Pons (tissue), 1 donor: ENCODE data around the gene TRIM8.

Experiments
- DNase-seq: peaks from one replicate; pipeline ENCODE4 v3.0.0-alpha.2; 2016; ENCODE audit warnings: low spot score

The TRIM8 gene

GRCh38 chr10:102616066-102616770 lies 28.1 kb upstream of the TRIM8 start:
- no peak for DNase-seq

- no peak for DNase-seq
These were observed 27.2 kb upstream of the TRIM8 start for GRCh38 chr10:102617041-102617440.

- no peak for DNase-seq
These were observed 26.5 kb upstream of the TRIM8 start for GRCh38 chr10:102617816-102618215.

GRCh38 chr10:102619281-102619981 lies 24.8 kb upstream of the TRIM8 start:
- DNase-seq, result no peak

- no peak for DNase-seq
These were observed 24.1 kb upstream of the TRIM8 start for GRCh38 chr10:102620138-102620590.

- DNase-seq, result no peak
These were observed 23.5 kb upstream of the TRIM8 start for GRCh38 chr10:102620591-102621442.

GRCh38 chr10:102621443-102622325 lies 22.6 kb upstream of the TRIM8 start:
- DNase-seq, result peak; percentile 78

- no peak for DNase-seq
These were observed 20.2 kb upstream of the TRIM8 start for GRCh38 chr10:102624094-102624493.

GRCh38 chr10:102624751-102625645 lies 19.3 kb upstream of the TRIM8 start:
- DNase-seq, result no peak

GRCh38 chr10:102626026-102626685 lies 18.1 kb upstream of the TRIM8 start:
- DNase-seq, result no peak

- DNase-seq, result no peak
These were observed 17.0 kb upstream of the TRIM8 start for GRCh38 chr10:102627291-102627735.

- DNase-seq, result no peak
These were observed 16.5 kb upstream of the TRIM8 start for GRCh38 chr10:102627736-102628293.

- DNase-seq, result peak; percentile 93
These were observed 15.8 kb upstream of the TRIM8 start for GRCh38 chr10:102628451-102628911.

- DNase-seq, result no peak
These were observed 14.3 kb upstream of the TRIM8 start for GRCh38 chr10:102629661-102630614.

GRCh38 chr10:102630663-102631062 lies 13.6 kb upstream of the TRIM8 start:
- DNase-seq, result no peak

GRCh38 chr10:102631525-102632393 lies 12.5 kb upstream of the TRIM8 start:
- no peak for DNase-seq

- DNase-seq, result no peak
These were observed 11.7 kb upstream of the TRIM8 start for GRCh38 chr10:102632394-102633111.
